ENCODE results near the gene CASZ1. TPM values are rescaled to one million over a fixed set of nuclear protein-coding genes. Genes with fewer than 3 reads are reported as not detected.

Gene CASZ1
- total RNA-seq, 1 donor from 2014 or later = 18.3 TPM

GRCh38 chr1:10716840-10717239, 79.6 kb downstream of the CASZ1 start:
- H3K36me3 Mint-ChIP-seq (ENCODE audit: unreplicated experiment) = no peaks in the 10 kb centered on the region
- no peak for TF ChIP-seq CTCF (IDR thresholded peaks at IDR 0.05; ENCODE audit: partially characterized antibody, unreplicated experiment)
- H3K4me3 Mint-ChIP-seq (ENCODE audit: unreplicated experiment) = no peak overlapping the region
- no peak overlapping the region for H3K27ac Mint-ChIP-seq (ENCODE audit: unreplicated experiment)
- DNase-seq = no peak
- peaks cover 2% of the 10 kb centered on the region for H3K9me3 Mint-ChIP-seq (ENCODE audit: unreplicated experiment)
- H3K27me3 Mint-ChIP-seq (ENCODE audit: unreplicated experiment) = peaks cover 5% of the 10 kb centered on the region
- peaks cover 7% of the 10 kb centered on the region for H3K4me1 Mint-ChIP-seq (ENCODE audit: low read depth, unreplicated experiment)

- TF ChIP-seq CTCF (IDR thresholded peaks at IDR 0.05; ENCODE audit: partially characterized antibody, unreplicated experiment) = no peak
- peaks cover 2% of the 10 kb centered on the region for H3K9me3 Mint-ChIP-seq (ENCODE audit: unreplicated experiment)
- peaks cover 7% of the 10 kb centered on the region for H3K4me1 Mint-ChIP-seq (ENCODE audit: low read depth, unreplicated experiment)
- no peak overlapping the region for H3K4me3 Mint-ChIP-seq (ENCODE audit: unreplicated experiment)
- no peaks in the 10 kb centered on the region for H3K36me3 Mint-ChIP-seq (ENCODE audit: unreplicated experiment)
- H3K27ac Mint-ChIP-seq (ENCODE audit: unreplicated experiment) = no peak overlapping the region
- peaks cover 5% of the 10 kb centered on the region for H3K27me3 Mint-ChIP-seq (ENCODE audit: unreplicated experiment)
- DNase-seq = no peak
These were observed 81.9 kb downstream of the CASZ1 start for GRCh38 chr1:10714337-10715114.

GRCh38 chr1:10713614-10714013, 82.8 kb downstream of the CASZ1 start:
- no peak overlapping the region for H3K4me3 Mint-ChIP-seq (ENCODE audit: unreplicated experiment)
- no peak for TF ChIP-seq CTCF (IDR thresholded peaks at IDR 0.05; ENCODE audit: partially characterized antibody, unreplicated experiment)
- H3K36me3 Mint-ChIP-seq (ENCODE audit: unreplicated experiment) = no peaks in the 10 kb centered on the region
- peaks cover 5% of the 10 kb centered on the region for H3K27me3 Mint-ChIP-seq (ENCODE audit: unreplicated experiment)
- no peak for DNase-seq
- peaks cover 2% of the 10 kb centered on the region for H3K9me3 Mint-ChIP-seq (ENCODE audit: unreplicated experiment)
- no peak overlapping the region for H3K27ac Mint-ChIP-seq (ENCODE audit: unreplicated experiment)
- peaks cover 9% of the 10 kb centered on the region for H3K4me1 Mint-ChIP-seq (ENCODE audit: low read depth, unreplicated experiment)

- Mint-ChIP-seq H3K4me3 (ENCODE audit: unreplicated experiment) (no peak overlapping the region), H3K27me3 (ENCODE audit: unreplicated experiment) (peaks cover 5% of the 10 kb centered on the region), H3K4me1 (ENCODE audit: low read depth, unreplicated experiment) (peaks cover 9% of the 10 kb centered on the region), H3K9me3 (ENCODE audit: unreplicated experiment) (peaks cover 2% of the 10 kb centered on the region), H3K36me3 (ENCODE audit: unreplicated experiment) (no peaks in the 10 kb centered on the region), H3K27ac (ENCODE audit: unreplicated experiment) (no peak overlapping the region)
- no peak for DNase-seq
- TF ChIP-seq CTCF (IDR thresholded peaks at IDR 0.05; ENCODE audit: partially characterized antibody, unreplicated experiment) = no peak
These were observed 83.7 kb downstream of the CASZ1 start for GRCh38 chr1:10712568-10713362.

GRCh38 chr1:10710489-10710888, 86.0 kb downstream of the CASZ1 start:
- no peak for TF ChIP-seq CTCF (IDR thresholded peaks at IDR 0.05; ENCODE audit: partially characterized antibody, unreplicated experiment)
- Mint-ChIP-seq H3K4me3 (ENCODE audit: unreplicated experiment) (no peak overlapping the region), H3K4me1 (ENCODE audit: low read depth, unreplicated experiment) (peaks cover 5% of the 10 kb centered on the region), H3K27ac (ENCODE audit: unreplicated experiment) (no peak overlapping the region), H3K27me3 (ENCODE audit: unreplicated experiment) (peaks cover 8% of the 10 kb centered on the region), H3K36me3 (ENCODE audit: unreplicated experiment) (no peaks in the 10 kb centered on the region), H3K9me3 (ENCODE audit: unreplicated experiment) (peaks cover 3% of the 10 kb centered on the region)
- no peak for DNase-seq
